LNCaP clone FGC (cell line): ENCODE results near the gene GSTT4.

ENCODE experiments used
- DNase-seq: peaks from one replicate; pipeline ENCODE4 v3.0.0-alpha.2; 2011; ENCODE audit warnings: low read depth
- H3K4me3 ChIP-seq: 2 replicates; pipeline ENCODE4 v1.5.1; 2011; ENCODE audit warnings: mild to moderate bottlenecking, low read depth, low read length, control low read depth
- TF ChIP-seq, protein P1 (sequence below): IDR thresholded peaks from 2 replicates; pipeline ENCODE4 v1.5.1; 2012; ENCODE audit warnings: mild to moderate bottlenecking; ENCODE audit not compliant: control insufficient read depth, insufficient read depth; ENCODE audit errors: extremely low read depth

The GSTT4 gene

DNA sequence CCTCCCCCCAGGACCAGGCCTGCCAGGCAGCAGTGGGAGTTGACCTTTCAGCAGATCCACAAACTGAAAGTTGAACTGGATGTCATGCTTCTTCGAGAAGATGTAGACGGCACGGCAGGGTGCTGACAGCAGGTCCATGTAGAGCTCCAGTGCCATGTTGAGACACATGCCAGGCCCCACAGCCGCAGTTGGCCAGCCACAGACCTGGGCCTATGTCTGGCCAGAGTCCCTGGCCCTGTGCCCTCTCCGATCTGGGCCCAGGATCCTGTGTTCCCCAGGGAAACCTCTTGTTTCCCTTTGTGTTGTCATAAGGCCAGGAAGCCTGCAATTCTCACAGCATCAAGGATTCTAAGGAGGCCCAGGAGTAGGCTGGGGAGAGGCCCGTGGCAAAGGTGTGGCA is at the start of gene GSTT4:
GSTT4 (minus strand) TSS at position 253 of the 400 bp plus-strand sequence; CDS start at position 156, 97 bp downstream.
- no peak within 1 kb of the TSS for H3K4me3 ChIP-seq
- TF ChIP-seq, protein P1, sequence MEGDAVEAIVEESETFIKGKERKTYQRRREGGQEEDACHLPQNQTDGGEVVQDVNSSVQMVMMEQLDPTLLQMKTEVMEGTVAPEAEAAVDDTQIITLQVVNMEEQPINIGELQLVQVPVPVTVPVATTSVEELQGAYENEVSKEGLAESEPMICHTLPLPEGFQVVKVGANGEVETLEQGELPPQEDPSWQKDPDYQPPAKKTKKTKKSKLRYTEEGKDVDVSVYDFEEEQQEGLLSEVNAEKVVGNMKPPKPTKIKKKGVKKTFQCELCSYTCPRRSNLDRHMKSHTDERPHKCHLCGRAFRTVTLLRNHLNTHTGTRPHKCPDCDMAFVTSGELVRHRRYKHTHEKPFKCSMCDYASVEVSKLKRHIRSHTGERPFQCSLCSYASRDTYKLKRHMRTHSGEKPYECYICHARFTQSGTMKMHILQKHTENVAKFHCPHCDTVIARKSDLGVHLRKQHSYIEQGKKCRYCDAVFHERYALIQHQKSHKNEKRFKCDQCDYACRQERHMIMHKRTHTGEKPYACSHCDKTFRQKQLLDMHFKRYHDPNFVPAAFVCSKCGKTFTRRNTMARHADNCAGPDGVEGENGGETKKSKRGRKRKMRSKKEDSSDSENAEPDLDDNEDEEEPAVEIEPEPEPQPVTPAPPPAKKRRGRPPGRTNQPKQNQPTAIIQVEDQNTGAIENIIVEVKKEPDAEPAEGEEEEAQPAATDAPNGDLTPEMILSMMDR, result no peak
- no peak for DNase-seq

GRCh38 chr22:24054356-24054755 is 49.1 kb upstream of the GSTT4 start:
- no peak overlapping the region for H3K4me3 ChIP-seq
- DNase-seq, result no peak
- TF ChIP-seq, protein P1, result no peak

DNA sequence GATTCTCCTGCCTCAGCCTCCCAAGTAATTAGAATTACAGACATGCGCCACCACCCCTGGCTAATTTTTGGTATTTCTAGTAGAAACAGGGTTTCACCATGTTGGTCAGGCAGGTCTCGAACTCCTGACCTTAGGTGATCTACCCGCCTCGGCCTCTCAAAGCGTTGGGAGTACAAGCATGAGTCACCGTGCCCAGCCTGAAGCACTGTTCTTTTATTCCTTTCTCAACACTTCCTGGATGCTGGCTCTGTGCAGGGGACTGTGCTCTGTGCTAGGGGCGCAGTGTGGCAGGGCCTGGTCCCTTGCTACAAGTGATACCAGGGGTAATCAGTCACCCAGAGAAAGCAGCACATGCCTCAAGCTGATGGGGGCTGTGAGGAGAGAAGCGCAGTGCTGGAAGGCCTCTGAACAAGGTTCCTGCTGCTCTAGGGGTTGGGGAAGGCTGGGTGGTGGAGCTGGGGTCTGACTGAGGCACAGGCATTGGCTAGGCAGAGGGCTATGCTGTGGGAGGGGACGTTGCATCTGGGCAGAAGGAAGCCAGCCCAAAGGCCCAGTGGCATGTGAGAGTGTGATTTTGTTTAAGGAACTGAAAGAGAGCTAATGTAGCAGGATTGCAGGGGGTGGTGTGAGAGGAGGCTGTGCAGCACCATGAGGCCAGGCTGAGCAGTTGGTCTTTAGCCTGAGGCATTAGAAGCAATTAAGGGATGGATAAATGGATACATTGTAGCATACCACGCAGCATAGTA is 48.4 kb upstream of the GSTT4 start:
- TF ChIP-seq, protein P1, result no peak
- DNase-seq, result no peak
- no peak overlapping the region for H3K4me3 ChIP-seq

- no peak for DNase-seq
- TF ChIP-seq, protein P1, result no peak
- H3K4me3 ChIP-seq, result no peak overlapping the region
Measured at GRCh38 chr22:24051568-24051967, 46.3 kb upstream of the GSTT4 start.

GRCh38 chr22:24051028-24051427 is 45.8 kb upstream of the GSTT4 start:
- TF ChIP-seq, protein P1, result no peak
- H3K4me3 ChIP-seq, result no peak overlapping the region
- no peak for DNase-seq

DNA sequence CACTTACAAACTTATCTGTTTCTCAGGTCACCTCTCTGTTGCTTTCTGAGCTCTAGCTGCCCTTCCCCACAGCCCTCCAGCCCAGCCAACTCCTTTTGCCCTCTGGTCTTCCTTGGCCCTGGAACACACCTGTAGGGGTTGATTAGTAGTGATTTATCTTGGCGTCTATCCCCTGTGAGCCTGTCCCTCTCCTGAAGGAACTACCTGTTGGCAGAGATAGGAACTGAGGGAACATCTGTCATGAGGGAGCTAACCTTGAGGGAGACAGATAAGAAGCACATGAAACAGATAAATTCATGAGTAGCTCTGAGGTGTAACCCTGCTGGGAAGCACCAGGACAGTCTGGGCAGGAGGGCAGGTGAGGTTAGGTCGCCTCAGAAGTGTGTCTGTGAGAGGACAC is 44.7 kb upstream of the GSTT4 start:
- H3K4me3 ChIP-seq, result no peak overlapping the region
- no peak for DNase-seq
- TF ChIP-seq, protein P1, result no peak

DNA sequence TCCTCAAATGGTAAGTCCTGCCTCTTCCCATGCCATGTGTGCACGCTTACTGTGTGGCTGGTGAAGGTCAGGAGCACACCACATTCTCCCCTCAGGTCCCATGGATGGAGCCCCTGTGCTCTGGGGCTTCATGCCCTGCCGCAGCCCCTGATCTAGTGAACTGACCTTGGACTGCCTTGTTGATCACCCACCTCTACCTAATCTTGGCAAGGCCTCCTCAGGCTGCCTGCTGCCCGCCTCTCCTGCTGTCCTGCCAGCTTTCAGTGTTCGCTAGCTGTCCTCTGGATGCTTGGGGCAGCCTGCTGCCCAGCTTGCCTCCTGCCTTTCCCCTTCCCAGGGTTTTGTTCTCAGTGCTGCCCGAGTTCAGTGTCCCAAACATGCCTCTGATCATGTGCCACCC is 44.0 kb upstream of the GSTT4 start:
- no peak for DNase-seq
- H3K4me3 ChIP-seq, result no peak overlapping the region
- TF ChIP-seq, protein P1, result no peak
